WTC11 (cell line): ENCODE measurements around the gene CACNA2D4. TPM values are rescaled to one million over a fixed set of nuclear protein-coding genes. Genes with fewer than 3 reads are reported as not detected.

Experiments
- ATAC-seq: fragments of 200-7000 bp; cut with Tn5 transposase; 2 replicates; pipeline ENCODE4 v1.10.0; 2021; ENCODE audit warnings: mild to moderate bottlenecking, moderate library complexity
- CTCF ChIA-PET: fragments of 300-600 bp; sonication (Branson Sonifier 250); formaldehyde crosslinking; loops from one replicate; lab custom pipeline; 2021; ENCODE audit warnings: antibody characterized with exemption; lab: Charles Lee
- POLR2A ChIA-PET: fragments of 350-600 bp; sonication (Branson Sonifier 250); formaldehyde crosslinking; loops from one replicate; lab custom pipeline; 2021; ENCODE audit warnings: antibody characterized with exemption; lab: Charles Lee
- DNase-seq: peaks from one replicate; pipeline ENCODE4 v3.0.0; 2021; ENCODE audit warnings: low spot score
- H3K27ac Mint-ChIP-seq: 2 replicates; pipeline ENCODE4 v1.8.0; 2021; ENCODE audit warnings: mixed read lengths
- H3K27me3 Mint-ChIP-seq: 2 replicates; pipeline ENCODE4 v1.8.0; 2021; ENCODE audit warnings: low read depth, mild to moderate bottlenecking, moderate library complexity, mixed read lengths
- H3K36me3 Mint-ChIP-seq: 2 replicates; pipeline ENCODE4 v1.8.0; 2021; ENCODE audit warnings: mixed read lengths
- H3K4me1 Mint-ChIP-seq: 2 replicates; pipeline ENCODE4 v1.8.0; 2022; ENCODE audit warnings: mixed read lengths
- H3K4me3 Mint-ChIP-seq: 2 replicates; pipeline ENCODE4 v1.8.0; 2021; ENCODE audit warnings: mild to moderate bottlenecking, moderate library complexity, mixed read lengths
- H3K9me3 Mint-ChIP-seq: 2 replicates; pipeline ENCODE4 v1.8.0; 2021; ENCODE audit warnings: mixed read lengths
- CREB1 ChIP-seq: sonication (generic); formaldehyde crosslinking; IDR thresholded peaks from 2 replicates; pipeline ENCODE4 v1.8.0; 2023; ENCODE audit warnings: mild to moderate bottlenecking, missing genetic modification reagents
- FOXJ3 ChIP-seq: sonication (generic); formaldehyde crosslinking; IDR thresholded peaks from 2 replicates; pipeline ENCODE4 v1.9.0; 2021; ENCODE audit warnings: missing genetic modification reagents, mild to moderate bottlenecking, borderline replicate concordance
- GRHL2 ChIP-seq: fragments of 250-450 bp; sonication (Bioruptor Pico); IDR thresholded peaks from 2 replicates; pipeline ENCODE4 v1.8.0; 2022; ENCODE audit warnings: mild to moderate bottlenecking, moderate library complexity; ENCODE audit not compliant: insufficient replicate concordance, severe bottlenecking
- GTF2I ChIP-seq: fragments of 250-450 bp; sonication (Bioruptor Pico); conservative IDR thresholded peaks from 2 replicates; pipeline ENCODE4 v1.4.0; 2021; ENCODE audit warnings: mild to moderate bottlenecking
- HMGA2 ChIP-seq: fragments of 250-450 bp; sonication (Bioruptor Pico); IDR thresholded peaks from 2 replicates; pipeline ENCODE4 v1.4.0; 2021; ENCODE audit warnings: mild to moderate bottlenecking, moderate library complexity
- MXD4 ChIP-seq: fragments of 250-450 bp; sonication (Bioruptor Pico); IDR thresholded peaks from 2 replicates; pipeline ENCODE4 v1.8.0; 2021; ENCODE audit warnings: mild to moderate bottlenecking, moderate library complexity, borderline replicate concordance
- MYBL2 ChIP-seq: sonication (generic); formaldehyde crosslinking; IDR thresholded peaks from 2 replicates; pipeline ENCODE4 v1.8.1; 2023; ENCODE audit warnings: mild to moderate bottlenecking, moderate library complexity, missing genetic modification reagents
- NFATC4 ChIP-seq: fragments of 250-450 bp; sonication (Bioruptor Pico); IDR thresholded peaks from 2 replicates; pipeline ENCODE4 v1.9.0; 2021; ENCODE audit warnings: mild to moderate bottlenecking
- NFE2L1 ChIP-seq: sonication (generic); formaldehyde crosslinking; IDR thresholded peaks from 2 replicates; pipeline ENCODE4 v1.8.1; 2023; ENCODE audit warnings: missing genetic modification reagents
- NFYB ChIP-seq: sonication (generic); formaldehyde crosslinking; conservative IDR thresholded peaks from 2 replicates; pipeline ENCODE4 v1.8.0; 2022; ENCODE audit warnings: low read depth, missing genetic modification reagents
- NR2C2 ChIP-seq: sonication (generic); formaldehyde crosslinking; IDR thresholded peaks from 2 replicates; pipeline ENCODE4 v1.8.0; 2022; ENCODE audit warnings: mild to moderate bottlenecking, missing genetic modification reagents
- PRRX2 ChIP-seq: fragments of 250-450 bp; sonication (Bioruptor Pico); IDR thresholded peaks from 2 replicates; pipeline ENCODE4 v1.8.0; 2021; ENCODE audit warnings: mild to moderate bottlenecking
- RORB ChIP-seq: fragments of 250-450 bp; sonication (Bioruptor Pico); IDR thresholded peaks from 2 replicates; pipeline ENCODE4 v1.9.0; 2021; ENCODE audit warnings: mild to moderate bottlenecking
- ZBTB21 ChIP-seq: sonication (generic); formaldehyde crosslinking; IDR thresholded peaks from 2 replicates; pipeline ENCODE4 v1.8.1; 2023; ENCODE audit warnings: mild to moderate bottlenecking, missing genetic modification reagents, borderline replicate concordance
- ZNF416 ChIP-seq: fragments of 250-450 bp; sonication (Bioruptor Pico); IDR thresholded peaks from 2 replicates; pipeline ENCODE4 v1.9.0; 2021; ENCODE audit warnings: mild to moderate bottlenecking, inconsistent platforms
- ZNF423 ChIP-seq: fragments of 250-450 bp; sonication (Bioruptor Pico); IDR thresholded peaks from 2 replicates; pipeline ENCODE4 v2.1.2; 2022; ENCODE audit warnings: mild to moderate bottlenecking, moderate library complexity
- total RNA-seq: library from RNA; stranded (reverse); gene quantifications from 3 replicates; pipeline ENCODE4 v1.2.3, GENCODE V29; 2021
- TF ChIP-seq, protein P1 (sequence below): sonication (generic); formaldehyde crosslinking; IDR thresholded peaks from 2 replicates; pipeline ENCODE4 v1.8.1; 2022; ENCODE audit warnings: low read depth, mild to moderate bottlenecking, moderate library complexity, missing genetic modification reagents, borderline replicate concordance
- TF ChIP-seq, protein P2 (sequence below): sonication (generic); formaldehyde crosslinking; IDR thresholded peaks from 2 replicates; pipeline ENCODE4 v1.8.0; 2023; ENCODE audit warnings: missing genetic modification reagents
- TF ChIP-seq, protein P3 (sequence below): sonication (generic); formaldehyde crosslinking; IDR thresholded peaks from 2 replicates; pipeline ENCODE4 v1.8.0; 2023; ENCODE audit warnings: mild to moderate bottlenecking, missing genetic modification reagents
- TF ChIP-seq, protein P4 (sequence below): sonication (generic); formaldehyde crosslinking; conservative IDR thresholded peaks from 2 replicates; pipeline ENCODE4 v1.8.1; 2023; ENCODE audit warnings: mild to moderate bottlenecking, low read depth, missing genetic modification reagents, moderate library complexity

CACNA2D4 gene
- total RNA-seq, 1 experiment from 2014 or later: 0.04 TPM

DNA sequence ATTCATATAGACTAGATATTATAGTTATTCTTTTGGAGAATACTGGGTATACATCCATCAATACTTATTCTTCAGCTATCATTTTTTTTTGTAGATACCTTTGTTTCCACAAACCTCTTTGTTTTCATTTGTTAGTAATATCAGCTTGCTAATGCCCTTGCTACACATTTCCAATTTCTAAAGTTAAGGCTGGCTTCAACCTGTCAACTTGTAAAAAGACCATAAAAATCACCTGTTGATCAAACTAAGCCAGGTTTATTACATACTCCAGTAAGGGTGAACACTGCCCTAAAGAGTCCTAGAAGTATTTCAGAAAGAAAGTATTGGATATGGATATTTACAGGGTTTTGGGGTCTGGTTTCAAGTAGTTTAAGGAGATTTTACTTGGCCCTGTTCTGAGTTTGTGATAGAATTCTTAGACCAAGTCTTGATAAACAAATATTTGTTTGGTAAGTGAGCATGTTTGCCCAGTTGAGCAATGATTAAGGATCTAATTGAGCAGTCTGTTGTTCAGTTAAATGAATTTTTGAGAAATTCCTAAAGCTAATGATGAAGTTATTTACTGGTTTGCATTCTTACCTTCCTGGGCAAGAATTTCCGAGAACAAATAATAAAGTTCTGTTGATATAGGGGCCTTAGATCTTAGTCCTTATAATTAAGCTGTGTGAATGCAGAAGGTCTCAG, 150.9 kb downstream of the CACNA2D4 start:
- no peak for TF ChIP-seq ZBTB21
- no peak for TF ChIP-seq CREB1 (CRISPR knock-in tag)
- no peak for TF ChIP-seq NFYB (CRISPR knock-in tag)
- no peak for TF ChIP-seq NFATC4
- TF ChIP-seq NR2C2 (CRISPR knock-in tag): no peak
- no peak for TF ChIP-seq ZNF423 (CRISPR knock-in tag)
- no peak for TF ChIP-seq GRHL2 (CRISPR knock-in tag)
- no peak for TF ChIP-seq ZNF416 (CRISPR knock-in tag)
- TF ChIP-seq, protein P1, sequence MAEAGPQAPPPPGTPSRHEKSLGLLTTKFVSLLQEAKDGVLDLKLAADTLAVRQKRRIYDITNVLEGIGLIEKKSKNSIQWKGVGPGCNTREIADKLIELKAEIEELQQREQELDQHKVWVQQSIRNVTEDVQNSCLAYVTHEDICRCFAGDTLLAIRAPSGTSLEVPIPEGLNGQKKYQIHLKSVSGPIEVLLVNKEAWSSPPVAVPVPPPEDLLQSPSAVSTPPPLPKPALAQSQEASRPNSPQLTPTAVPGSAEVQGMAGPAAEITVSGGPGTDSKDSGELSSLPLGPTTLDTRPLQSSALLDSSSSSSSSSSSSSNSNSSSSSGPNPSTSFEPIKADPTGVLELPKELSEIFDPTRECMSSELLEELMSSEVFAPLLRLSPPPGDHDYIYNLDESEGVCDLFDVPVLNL (CRISPR knock-in tag): no peak
- no peak for TF ChIP-seq RORB
- TF ChIP-seq FOXJ3: no peak
- no peak for TF ChIP-seq HMGA2 (CRISPR knock-in tag)
- TF ChIP-seq, protein P2, sequence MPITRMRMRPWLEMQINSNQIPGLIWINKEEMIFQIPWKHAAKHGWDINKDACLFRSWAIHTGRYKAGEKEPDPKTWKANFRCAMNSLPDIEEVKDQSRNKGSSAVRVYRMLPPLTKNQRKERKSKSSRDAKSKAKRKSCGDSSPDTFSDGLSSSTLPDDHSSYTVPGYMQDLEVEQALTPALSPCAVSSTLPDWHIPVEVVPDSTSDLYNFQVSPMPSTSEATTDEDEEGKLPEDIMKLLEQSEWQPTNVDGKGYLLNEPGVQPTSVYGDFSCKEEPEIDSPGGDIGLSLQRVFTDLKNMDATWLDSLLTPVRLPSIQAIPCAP (CRISPR knock-in tag): no peak
- TF ChIP-seq, protein P3, sequence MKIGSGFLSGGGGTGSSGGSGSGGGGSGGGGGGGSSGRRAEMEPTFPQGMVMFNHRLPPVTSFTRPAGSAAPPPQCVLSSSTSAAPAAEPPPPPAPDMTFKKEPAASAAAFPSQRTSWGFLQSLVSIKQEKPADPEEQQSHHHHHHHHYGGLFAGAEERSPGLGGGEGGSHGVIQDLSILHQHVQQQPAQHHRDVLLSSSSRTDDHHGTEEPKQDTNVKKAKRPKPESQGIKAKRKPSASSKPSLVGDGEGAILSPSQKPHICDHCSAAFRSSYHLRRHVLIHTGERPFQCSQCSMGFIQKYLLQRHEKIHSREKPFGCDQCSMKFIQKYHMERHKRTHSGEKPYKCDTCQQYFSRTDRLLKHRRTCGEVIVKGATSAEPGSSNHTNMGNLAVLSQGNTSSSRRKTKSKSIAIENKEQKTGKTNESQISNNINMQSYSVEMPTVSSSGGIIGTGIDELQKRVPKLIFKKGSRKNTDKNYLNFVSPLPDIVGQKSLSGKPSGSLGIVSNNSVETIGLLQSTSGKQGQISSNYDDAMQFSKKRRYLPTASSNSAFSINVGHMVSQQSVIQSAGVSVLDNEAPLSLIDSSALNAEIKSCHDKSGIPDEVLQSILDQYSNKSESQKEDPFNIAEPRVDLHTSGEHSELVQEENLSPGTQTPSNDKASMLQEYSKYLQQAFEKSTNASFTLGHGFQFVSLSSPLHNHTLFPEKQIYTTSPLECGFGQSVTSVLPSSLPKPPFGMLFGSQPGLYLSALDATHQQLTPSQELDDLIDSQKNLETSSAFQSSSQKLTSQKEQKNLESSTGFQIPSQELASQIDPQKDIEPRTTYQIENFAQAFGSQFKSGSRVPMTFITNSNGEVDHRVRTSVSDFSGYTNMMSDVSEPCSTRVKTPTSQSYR (CRISPR knock-in tag): no peak
- no peak for TF ChIP-seq NFE2L1 (CRISPR knock-in tag)
- TF ChIP-seq, protein P4, sequence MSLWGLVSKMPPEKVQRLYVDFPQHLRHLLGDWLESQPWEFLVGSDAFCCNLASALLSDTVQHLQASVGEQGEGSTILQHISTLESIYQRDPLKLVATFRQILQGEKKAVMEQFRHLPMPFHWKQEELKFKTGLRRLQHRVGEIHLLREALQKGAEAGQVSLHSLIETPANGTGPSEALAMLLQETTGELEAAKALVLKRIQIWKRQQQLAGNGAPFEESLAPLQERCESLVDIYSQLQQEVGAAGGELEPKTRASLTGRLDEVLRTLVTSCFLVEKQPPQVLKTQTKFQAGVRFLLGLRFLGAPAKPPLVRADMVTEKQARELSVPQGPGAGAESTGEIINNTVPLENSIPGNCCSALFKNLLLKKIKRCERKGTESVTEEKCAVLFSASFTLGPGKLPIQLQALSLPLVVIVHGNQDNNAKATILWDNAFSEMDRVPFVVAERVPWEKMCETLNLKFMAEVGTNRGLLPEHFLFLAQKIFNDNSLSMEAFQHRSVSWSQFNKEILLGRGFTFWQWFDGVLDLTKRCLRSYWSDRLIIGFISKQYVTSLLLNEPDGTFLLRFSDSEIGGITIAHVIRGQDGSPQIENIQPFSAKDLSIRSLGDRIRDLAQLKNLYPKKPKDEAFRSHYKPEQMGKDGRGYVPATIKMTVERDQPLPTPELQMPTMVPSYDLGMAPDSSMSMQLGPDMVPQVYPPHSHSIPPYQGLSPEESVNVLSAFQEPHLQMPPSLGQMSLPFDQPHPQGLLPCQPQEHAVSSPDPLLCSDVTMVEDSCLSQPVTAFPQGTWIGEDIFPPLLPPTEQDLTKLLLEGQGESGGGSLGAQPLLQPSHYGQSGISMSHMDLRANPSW: no peak
- Mint-ChIP-seq H3K4me3 (no peak overlapping the region), H3K4me1 (peaks cover 15% of the 10 kb centered on the region), H3K9me3 (no peaks in the 10 kb centered on the region), H3K27ac (no peak overlapping the region), H3K27me3 (no peaks in the 10 kb centered on the region), H3K36me3 (no peaks in the 10 kb centered on the region)
- DNase-seq (no peak), ATAC-seq (no peak)
- ChIA-PET POLR2A (no interaction called here), CTCF (interaction anchor here (0.9 to 3.6 kb wide), 2 partner anchors 23 to 57 kb away, joined by 4 to 12 read pairs; no protein-coding TSS in a partner anchor)

DNA sequence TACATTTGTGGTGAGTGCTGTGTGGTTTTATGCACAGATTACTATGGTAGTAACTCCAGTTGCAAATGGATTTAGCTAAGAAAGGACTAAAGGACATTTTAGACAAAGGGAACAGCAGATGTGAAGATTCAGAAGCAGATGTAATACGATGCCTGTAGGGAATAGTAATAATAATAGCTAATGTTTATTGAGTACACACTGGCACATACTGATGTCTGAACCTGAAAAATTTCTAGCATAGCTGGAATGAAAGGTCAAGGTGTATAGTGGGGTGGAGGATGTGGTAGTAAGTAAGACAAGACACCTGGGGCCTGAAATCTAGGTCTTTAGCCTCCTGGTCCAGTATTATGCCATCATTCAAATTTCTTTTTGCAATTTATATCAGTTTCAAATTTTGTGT, 152.3 kb downstream of the CACNA2D4 start:
- Mint-ChIP-seq H3K36me3 (no peaks in the 10 kb centered on the region), H3K9me3 (no peaks in the 10 kb centered on the region), H3K27me3 (no peaks in the 10 kb centered on the region), H3K27ac (no peak overlapping the region), H3K4me1 (peaks cover 19% of the 10 kb centered on the region), H3K4me3 (no peak overlapping the region)
- no peak for TF ChIP-seq ZBTB21
- no peak for TF ChIP-seq PRRX2 (CRISPR knock-in tag)
- TF ChIP-seq, protein P2 (CRISPR knock-in tag): no peak
- TF ChIP-seq GTF2I (CRISPR knock-in tag): no peak
- no peak for TF ChIP-seq MYBL2 (CRISPR knock-in tag)
- TF ChIP-seq MXD4 (CRISPR knock-in tag): no peak
- DNase-seq: no peak
- CTCF ChIA-PET: interaction anchor here (1.8 to 3.6 kb wide), 2 partner anchors 25 to 114 kb away, joined by 5 to 12 read pairs; no protein-coding TSS in a partner anchor
- POLR2A ChIA-PET: no interaction called here
- ATAC-seq: no peak
